ENCODE results near the gene INTS11.

Gene INTS11

GRCh38 chr1:1326075-1326605 is 1.7 kb upstream of the INTS11 start:
- TF ChIP-seq, protein P1, sequence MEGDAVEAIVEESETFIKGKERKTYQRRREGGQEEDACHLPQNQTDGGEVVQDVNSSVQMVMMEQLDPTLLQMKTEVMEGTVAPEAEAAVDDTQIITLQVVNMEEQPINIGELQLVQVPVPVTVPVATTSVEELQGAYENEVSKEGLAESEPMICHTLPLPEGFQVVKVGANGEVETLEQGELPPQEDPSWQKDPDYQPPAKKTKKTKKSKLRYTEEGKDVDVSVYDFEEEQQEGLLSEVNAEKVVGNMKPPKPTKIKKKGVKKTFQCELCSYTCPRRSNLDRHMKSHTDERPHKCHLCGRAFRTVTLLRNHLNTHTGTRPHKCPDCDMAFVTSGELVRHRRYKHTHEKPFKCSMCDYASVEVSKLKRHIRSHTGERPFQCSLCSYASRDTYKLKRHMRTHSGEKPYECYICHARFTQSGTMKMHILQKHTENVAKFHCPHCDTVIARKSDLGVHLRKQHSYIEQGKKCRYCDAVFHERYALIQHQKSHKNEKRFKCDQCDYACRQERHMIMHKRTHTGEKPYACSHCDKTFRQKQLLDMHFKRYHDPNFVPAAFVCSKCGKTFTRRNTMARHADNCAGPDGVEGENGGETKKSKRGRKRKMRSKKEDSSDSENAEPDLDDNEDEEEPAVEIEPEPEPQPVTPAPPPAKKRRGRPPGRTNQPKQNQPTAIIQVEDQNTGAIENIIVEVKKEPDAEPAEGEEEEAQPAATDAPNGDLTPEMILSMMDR (IDR thresholded peaks at IDR 0.05): no peak

GRCh38 chr1:1325288-1326074 is 1.0 kb upstream of the INTS11 start:
- TF ChIP-seq, protein P1 (IDR thresholded peaks at IDR 0.05): no peak

DNA sequence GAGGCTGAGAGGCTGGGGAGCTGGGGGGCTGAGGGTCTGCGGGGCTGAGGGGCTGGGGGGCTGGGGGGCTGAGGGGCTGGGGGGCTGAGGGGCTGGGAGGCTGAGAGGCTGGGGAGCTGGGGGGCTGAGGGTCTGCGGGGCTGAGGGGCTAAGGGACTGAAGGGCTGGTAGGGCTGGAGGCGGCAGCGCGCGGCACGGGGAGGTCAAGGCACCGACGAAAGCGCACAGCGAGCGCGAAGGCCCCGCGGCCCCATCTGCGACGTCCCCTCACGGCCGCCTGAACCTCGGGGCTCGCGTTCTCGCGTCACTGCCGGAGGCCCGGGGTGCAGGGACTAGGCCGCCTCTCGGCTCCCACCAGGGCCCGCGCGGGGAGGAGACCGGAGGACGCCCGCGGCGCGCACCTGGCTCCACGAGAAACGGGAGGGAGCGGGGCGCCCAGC is 356 bp downstream of the INTS11 start:
- TF ChIP-seq, protein P1 (IDR thresholded peaks at IDR 0.05): no peak

GRCh38 chr1:1322952-1323351 is 1.5 kb downstream of the INTS11 start:
- TF ChIP-seq, protein P1 (IDR thresholded peaks at IDR 0.05): no peak

DNA sequence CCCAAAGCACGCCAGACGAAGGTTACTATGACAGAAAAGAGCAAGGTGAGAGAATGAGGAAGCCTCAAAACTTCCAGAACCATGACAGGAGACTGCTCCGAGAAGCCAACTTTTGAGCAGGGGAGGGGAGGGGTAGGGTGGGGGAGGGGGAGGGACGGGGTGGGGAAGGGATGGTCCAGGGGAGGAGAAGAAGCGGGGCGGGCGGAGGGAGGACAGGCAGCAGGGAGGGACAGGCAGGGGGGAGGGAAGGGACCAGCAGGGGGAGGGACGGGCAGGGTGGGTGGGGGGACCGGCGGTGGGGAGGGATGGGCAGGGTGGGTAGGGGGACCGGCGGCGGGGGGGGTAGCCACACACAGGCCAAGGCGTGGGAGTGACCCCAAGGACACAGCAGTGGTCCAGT is 2.0 kb downstream of the INTS11 start:
- TF ChIP-seq, protein P1 (IDR thresholded peaks at IDR 0.05): no peak

- TF ChIP-seq, protein P1 (IDR thresholded peaks at IDR 0.05): no peak
Observed at GRCh38 chr1:1321477-1321876, 3.0 kb downstream of the INTS11 start.

DNA sequence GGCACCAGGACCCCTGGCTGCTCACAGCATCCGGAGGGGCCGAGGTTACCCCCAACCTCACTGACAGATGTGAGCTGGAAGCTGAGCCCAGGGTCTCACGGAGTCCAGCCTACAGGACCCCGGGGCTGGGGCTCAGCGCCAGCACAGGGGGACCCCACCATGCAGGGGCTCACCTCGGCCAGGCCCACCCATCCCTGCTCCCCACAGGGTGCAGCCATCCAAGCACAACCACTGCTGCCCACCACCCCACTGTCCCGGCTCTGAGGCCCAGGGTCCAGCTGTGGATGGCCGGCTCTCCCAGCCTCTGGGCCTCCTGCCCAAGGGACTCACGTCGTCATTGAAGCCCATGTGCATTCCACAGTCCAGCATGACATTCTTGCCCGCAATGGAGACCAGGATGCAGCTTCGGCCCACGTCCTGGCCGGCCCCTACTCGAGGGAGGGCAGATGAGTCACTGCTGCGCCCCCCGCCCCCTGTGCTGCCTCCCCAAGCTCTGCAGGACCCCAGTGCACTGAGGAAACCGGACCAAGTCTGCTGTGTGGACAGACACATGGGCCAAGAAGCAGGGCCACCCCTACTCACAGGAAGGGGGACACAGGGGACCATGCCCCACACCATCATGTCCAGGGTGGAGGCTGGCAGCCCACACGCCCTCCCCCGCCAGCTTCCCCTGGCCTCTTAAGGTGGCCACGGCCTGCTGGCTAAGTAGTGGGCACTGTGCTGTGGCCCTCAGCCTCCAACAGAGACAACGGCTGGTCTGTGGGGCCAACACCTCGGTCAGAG is 3.6 kb downstream of the INTS11 start:
- TF ChIP-seq, protein P1 (IDR thresholded peaks at IDR 0.05): no peak
